Body of pancreas (tissue), 4 donors: ENCODE measurements around the gene MGLL.

Experiments used
- POLR2A ChIP-seq, 3 donors: fragments of 450-650 bp; IDR thresholded peaks; one replicate each; pipeline ENCODE4 v1.6.1; 2016; ENCODE audit warnings: antibody characterized with exemption in 3 of 3, mild to moderate bottlenecking in 2 of 3
- TF ChIP-seq, protein P1 (sequence below), 7 experiments: fragments of 450-650 bp in 4 of 7; fragments of 200-600 bp in 3 of 7; sonication (generic) in 3 of 7; IDR thresholded peaks; one replicate each; pipeline ENCODE4 v1.5.1; 2016 to 2019; ENCODE audit warnings: antibody characterized with exemption in 7 of 7

DNA sequence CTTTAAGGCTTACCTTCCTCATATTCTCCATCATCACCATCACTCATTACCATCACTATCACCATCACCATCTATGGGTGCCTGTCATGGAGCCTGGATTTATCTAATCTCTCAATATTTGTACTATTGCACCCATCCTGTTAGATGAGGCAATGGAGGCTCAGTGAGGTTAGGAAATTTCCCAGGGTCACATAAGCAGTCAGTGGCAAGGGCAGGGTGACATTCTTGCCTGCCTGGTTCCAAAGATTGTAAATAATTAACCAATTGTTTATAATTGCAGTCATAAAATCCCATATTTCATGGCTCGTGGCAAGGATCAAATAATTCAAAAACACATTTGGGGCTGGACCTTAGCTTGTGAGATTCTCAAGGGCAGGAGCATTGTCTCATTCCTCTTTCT is 55.2 kb downstream of the MGLL start:
- TF ChIP-seq, protein P1, sequence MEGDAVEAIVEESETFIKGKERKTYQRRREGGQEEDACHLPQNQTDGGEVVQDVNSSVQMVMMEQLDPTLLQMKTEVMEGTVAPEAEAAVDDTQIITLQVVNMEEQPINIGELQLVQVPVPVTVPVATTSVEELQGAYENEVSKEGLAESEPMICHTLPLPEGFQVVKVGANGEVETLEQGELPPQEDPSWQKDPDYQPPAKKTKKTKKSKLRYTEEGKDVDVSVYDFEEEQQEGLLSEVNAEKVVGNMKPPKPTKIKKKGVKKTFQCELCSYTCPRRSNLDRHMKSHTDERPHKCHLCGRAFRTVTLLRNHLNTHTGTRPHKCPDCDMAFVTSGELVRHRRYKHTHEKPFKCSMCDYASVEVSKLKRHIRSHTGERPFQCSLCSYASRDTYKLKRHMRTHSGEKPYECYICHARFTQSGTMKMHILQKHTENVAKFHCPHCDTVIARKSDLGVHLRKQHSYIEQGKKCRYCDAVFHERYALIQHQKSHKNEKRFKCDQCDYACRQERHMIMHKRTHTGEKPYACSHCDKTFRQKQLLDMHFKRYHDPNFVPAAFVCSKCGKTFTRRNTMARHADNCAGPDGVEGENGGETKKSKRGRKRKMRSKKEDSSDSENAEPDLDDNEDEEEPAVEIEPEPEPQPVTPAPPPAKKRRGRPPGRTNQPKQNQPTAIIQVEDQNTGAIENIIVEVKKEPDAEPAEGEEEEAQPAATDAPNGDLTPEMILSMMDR (IDR thresholded peaks at IDR 0.05): no peak
- no peak for TF ChIP-seq POLR2A (IDR thresholded peaks at IDR 0.05)
